DND-41 (cell line): ENCODE data around the gene RNASEH1.

Source experiments
- ATAC-seq: fragments of 200-7000 bp; cut with Tn5 transposase; 3 replicates; pipeline ENCODE4 v1.9.1; 2021; ENCODE audit warnings: low read depth; ENCODE audit not compliant: insufficient read depth
- DNase-seq: peaks from one replicate; pipeline ENCODE4 v3.0.0-alpha.2; 2020
- H2AFZ ChIP-seq: 2 replicates; pipeline ENCODE4 v1.6.0; 2012; ENCODE audit warnings: low read depth, low read length
- H3K27ac ChIP-seq: 2 replicates; pipeline ENCODE4 v1.5.1; 2012; ENCODE audit warnings: low read length, inconsistent platforms
- H3K27me3 ChIP-seq: fragments of 200-600 bp; sonication (generic); 2 replicates; pipeline ENCODE4 v1.6.0; 2012; ENCODE audit warnings: low read length, mild to moderate bottlenecking, inconsistent platforms; ENCODE audit not compliant: insufficient read depth, poor library complexity
- H3K36me3 ChIP-seq: 2 replicates; pipeline ENCODE4 v1.5.1; 2012; ENCODE audit warnings: low read length, inconsistent platforms; ENCODE audit not compliant: insufficient read depth
- H3K4me1 ChIP-seq: 2 replicates; pipeline ENCODE4 v1.5.1; 2012; ENCODE audit warnings: mild to moderate bottlenecking, low read length; ENCODE audit not compliant: insufficient read depth
- H3K4me2 ChIP-seq: 2 replicates; pipeline ENCODE4 v1.6.0; 2012; ENCODE audit warnings: mild to moderate bottlenecking, moderate library complexity, low read length, inconsistent platforms; ENCODE audit not compliant: insufficient read depth
- H3K4me3 ChIP-seq, 2 experiments: fragments of 200-600 bp in 1 of 2; shearing (Covaris generic) in 1 of 2; 2 replicates each; pipeline ENCODE4 v1.5.1; 2012 to 2016; ENCODE audit warnings: inconsistent platforms in 2 of 2, low read length in 2 of 2, mild to moderate bottlenecking in 2 of 2, low read depth in 1 of 2, moderate library complexity in 1 of 2
- H3K79me2 ChIP-seq: 2 replicates; pipeline ENCODE4 v1.6.0; 2012; ENCODE audit warnings: low read length, inconsistent platforms; ENCODE audit not compliant: insufficient read depth
- H3K9ac ChIP-seq: 2 replicates; pipeline ENCODE4 v1.6.0; 2012; ENCODE audit warnings: low read depth, mild to moderate bottlenecking, inconsistent platforms, low read length, moderate library complexity
- H3K9me3 ChIP-seq: 2 replicates; pipeline ENCODE4 v1.5.1; 2012; ENCODE audit warnings: low read length, moderate library complexity, mild to moderate bottlenecking, inconsistent platforms; ENCODE audit not compliant: insufficient read depth, severe bottlenecking
- H4K20me1 ChIP-seq: 2 replicates; pipeline ENCODE4 v1.6.0; 2012; ENCODE audit warnings: low read length; ENCODE audit not compliant: insufficient read depth
- EZH2 ChIP-seq: IDR thresholded peaks from 3 replicates; pipeline ENCODE4 v1.6.1; 2012; ENCODE audit warnings: borderline replicate concordance, low read depth, mild to moderate bottlenecking, moderate library complexity, low read length, inconsistent platforms; ENCODE audit not compliant: severe bottlenecking
- TF ChIP-seq, protein P1 (sequence below): IDR thresholded peaks from 2 replicates; pipeline ENCODE4 v1.5.1; 2012; ENCODE audit warnings: borderline replicate concordance, low read length, moderate library complexity, mild to moderate bottlenecking; ENCODE audit not compliant: poor library complexity, severe bottlenecking; ENCODE audit errors: extremely low read depth

RNASEH1 gene

DNA sequence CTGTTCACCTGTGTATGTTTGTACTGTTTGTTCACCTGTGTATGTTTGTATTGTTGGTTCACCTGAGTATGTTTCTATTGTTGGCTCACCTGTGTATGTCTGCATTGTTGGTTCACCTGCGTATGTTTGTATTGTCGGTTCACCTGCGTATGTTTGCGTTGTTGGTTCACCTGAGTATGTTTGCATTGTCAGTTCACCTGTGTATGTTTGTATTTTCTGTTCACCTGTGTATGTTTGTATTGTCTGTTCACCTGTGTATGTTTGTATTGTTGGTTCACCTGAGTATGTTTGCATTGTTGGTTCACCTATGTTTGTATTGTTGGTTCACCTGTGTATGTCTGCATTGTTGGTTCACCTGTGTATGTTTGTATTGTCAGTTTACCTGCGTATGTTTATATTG lies 53.4 kb downstream of the RNASEH1 start:
- no peaks in the 10 kb centered on the region for H4K20me1 ChIP-seq
- H3K27ac ChIP-seq: no peak overlapping the region
- peaks cover 4% of the 10 kb centered on the region for H3K9me3 ChIP-seq
- peaks cover 12% of the 10 kb centered on the region for H3K79me2 ChIP-seq
- DNase-seq (no peak), ATAC-seq (no peak)
- no peaks in the 10 kb centered on the region for H3K4me1 ChIP-seq
- peaks cover 57% of the 10 kb centered on the region for H3K36me3 ChIP-seq
- no peaks in the 10 kb centered on the region for H3K27me3 ChIP-seq
- TF ChIP-seq EZH2: no peak
- H2AFZ ChIP-seq: no peak overlapping the region
- no peak overlapping the region for H3K4me3 ChIP-seq
- H3K9ac ChIP-seq: no peak overlapping the region
- no peak overlapping the region for H3K4me2 ChIP-seq

DNA sequence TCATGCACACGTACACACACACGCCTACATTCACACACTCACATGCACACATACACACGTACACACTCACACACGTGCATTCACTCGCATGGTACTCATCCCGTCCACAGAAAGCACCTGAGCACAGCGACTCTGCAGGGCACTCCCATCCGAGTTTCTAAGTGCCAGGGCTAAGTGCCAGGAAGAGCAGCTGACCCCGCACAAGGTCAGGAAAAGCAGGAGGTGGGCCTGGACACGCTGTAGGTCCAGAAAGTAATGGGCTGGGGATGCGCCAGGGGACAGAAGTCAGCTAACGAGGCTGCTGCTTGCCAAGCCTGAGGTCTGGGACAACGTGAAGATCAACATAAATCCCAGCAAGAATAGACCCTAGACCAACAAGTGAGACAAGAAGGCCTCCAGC lies 54.6 kb downstream of the RNASEH1 start:
- no peaks in the 10 kb centered on the region for H3K4me1 ChIP-seq
- H3K9ac ChIP-seq: no peak overlapping the region
- no peak for DNase-seq
- no peak overlapping the region for H2AFZ ChIP-seq
- no peak for ATAC-seq
- TF ChIP-seq EZH2: no peak
- TF ChIP-seq, protein P1, sequence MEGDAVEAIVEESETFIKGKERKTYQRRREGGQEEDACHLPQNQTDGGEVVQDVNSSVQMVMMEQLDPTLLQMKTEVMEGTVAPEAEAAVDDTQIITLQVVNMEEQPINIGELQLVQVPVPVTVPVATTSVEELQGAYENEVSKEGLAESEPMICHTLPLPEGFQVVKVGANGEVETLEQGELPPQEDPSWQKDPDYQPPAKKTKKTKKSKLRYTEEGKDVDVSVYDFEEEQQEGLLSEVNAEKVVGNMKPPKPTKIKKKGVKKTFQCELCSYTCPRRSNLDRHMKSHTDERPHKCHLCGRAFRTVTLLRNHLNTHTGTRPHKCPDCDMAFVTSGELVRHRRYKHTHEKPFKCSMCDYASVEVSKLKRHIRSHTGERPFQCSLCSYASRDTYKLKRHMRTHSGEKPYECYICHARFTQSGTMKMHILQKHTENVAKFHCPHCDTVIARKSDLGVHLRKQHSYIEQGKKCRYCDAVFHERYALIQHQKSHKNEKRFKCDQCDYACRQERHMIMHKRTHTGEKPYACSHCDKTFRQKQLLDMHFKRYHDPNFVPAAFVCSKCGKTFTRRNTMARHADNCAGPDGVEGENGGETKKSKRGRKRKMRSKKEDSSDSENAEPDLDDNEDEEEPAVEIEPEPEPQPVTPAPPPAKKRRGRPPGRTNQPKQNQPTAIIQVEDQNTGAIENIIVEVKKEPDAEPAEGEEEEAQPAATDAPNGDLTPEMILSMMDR: no peak
- no peak overlapping the region for H3K4me2 ChIP-seq
- no peaks in the 10 kb centered on the region for H3K9me3 ChIP-seq
- no peak overlapping the region for H3K27ac ChIP-seq
- H4K20me1 ChIP-seq: no peaks in the 10 kb centered on the region
- H3K79me2 ChIP-seq: peaks cover 12% of the 10 kb centered on the region
- H3K36me3 ChIP-seq: peaks cover 63% of the 10 kb centered on the region
- H3K27me3 ChIP-seq: no peaks in the 10 kb centered on the region
- H3K4me3 ChIP-seq: no peak overlapping the region

DNA sequence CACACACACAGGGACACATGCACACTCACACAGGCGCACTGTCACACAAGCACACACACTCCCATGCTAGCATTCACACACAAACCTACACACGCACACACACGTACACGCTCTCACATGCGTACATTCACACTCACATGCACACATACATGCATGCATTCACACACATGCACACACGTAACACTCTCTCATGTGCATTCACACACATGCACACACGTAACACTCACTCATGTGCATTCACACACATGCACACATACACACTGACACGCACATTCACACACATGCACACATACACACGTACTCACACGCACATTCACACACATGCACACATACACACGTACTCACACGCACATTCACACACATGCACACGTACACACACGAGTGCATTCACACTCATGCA lies 55.1 kb downstream of the RNASEH1 start:
- H3K27ac ChIP-seq: no peak overlapping the region
- H3K4me3 ChIP-seq: no peak overlapping the region
- peaks cover 65% of the 10 kb centered on the region for H3K36me3 ChIP-seq
- DNase-seq (no peak), ATAC-seq (no peak)
- no peak overlapping the region for H2AFZ ChIP-seq
- H3K79me2 ChIP-seq: peaks cover 12% of the 10 kb centered on the region
- H3K4me1 ChIP-seq: no peaks in the 10 kb centered on the region
- H4K20me1 ChIP-seq: no peaks in the 10 kb centered on the region
- no peak for TF ChIP-seq EZH2
- TF ChIP-seq, protein P1: no peak
- no peak overlapping the region for H3K9ac ChIP-seq
- H3K4me2 ChIP-seq: no peak overlapping the region
- H3K27me3 ChIP-seq: no peaks in the 10 kb centered on the region
- H3K9me3 ChIP-seq: no peaks in the 10 kb centered on the region

DNA sequence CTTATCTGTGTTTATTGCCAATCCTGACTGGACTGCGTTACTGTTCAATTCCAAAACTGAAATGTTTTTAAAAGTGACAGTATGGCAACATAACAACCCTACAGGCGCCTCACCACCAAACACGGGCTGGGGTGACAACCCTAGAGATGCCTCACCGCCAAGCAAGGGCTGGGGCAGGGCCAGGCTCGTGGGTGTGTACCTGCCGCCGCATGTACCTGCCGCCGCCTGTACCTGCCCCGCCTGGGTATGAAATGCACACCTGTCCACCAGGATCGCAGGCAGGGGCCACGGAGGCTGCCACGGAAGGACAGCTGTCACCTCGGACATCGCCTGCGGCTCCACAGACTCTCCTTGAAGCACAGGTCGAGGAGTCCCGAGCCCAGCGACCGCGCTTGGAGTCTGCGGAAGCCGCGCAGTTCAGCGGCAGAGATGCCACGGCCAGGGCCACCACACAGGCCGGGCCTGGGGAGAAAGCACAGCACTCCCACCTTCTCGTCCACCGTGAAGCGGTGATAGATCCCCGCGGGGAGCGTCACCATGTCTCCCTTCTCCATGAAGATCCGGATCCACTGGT lies 57.7 kb downstream of the RNASEH1 start:
- Histone ChIP-seq H2AFZ (no peak overlapping the region), H3K4me3 (no peak overlapping the region), H3K79me2 (peaks cover 12% of the 10 kb centered on the region), H3K4me1 (no peaks in the 10 kb centered on the region), H3K27ac (no peak overlapping the region), H3K4me2 (no peak overlapping the region), H3K36me3 (peaks cover 71% of the 10 kb centered on the region), H4K20me1 (no peaks in the 10 kb centered on the region), H3K27me3 (no peaks in the 10 kb centered on the region), H3K9me3 (no peaks in the 10 kb centered on the region), H3K9ac (no peak overlapping the region)
- DNase-seq (no peak), ATAC-seq (no peak)
- TF ChIP-seq EZH2: no peak
- TF ChIP-seq, protein P1: no peak
